GM12864 (cell line): ENCODE results near the gene CAMSAP2.

ENCODE experiments used
- DNase-seq: peaks from one replicate; pipeline ENCODE4 v3.0.0-alpha.2; 2011; ENCODE audit warnings: low read depth
- H3K4me3 ChIP-seq: 2 replicates; pipeline ENCODE4 v1.5.1; 2011; ENCODE audit warnings: mild to moderate bottlenecking, low read depth, low read length, control low read depth
- TF ChIP-seq, protein P1 (sequence below): IDR thresholded peaks from 2 replicates; pipeline ENCODE4 v1.5.1; 2011; ENCODE audit warnings: low read depth, mild to moderate bottlenecking, moderate library complexity, low read length, control low read depth, inconsistent platforms; ENCODE audit errors: missing control alignments

Gene CAMSAP2

GRCh38 chr1:200886594-200886993 lies 147.9 kb downstream of the CAMSAP2 start:
- H3K4me3 ChIP-seq = no peak overlapping the region; the same call in 1 of the 2 replicates
- TF ChIP-seq, protein P1, sequence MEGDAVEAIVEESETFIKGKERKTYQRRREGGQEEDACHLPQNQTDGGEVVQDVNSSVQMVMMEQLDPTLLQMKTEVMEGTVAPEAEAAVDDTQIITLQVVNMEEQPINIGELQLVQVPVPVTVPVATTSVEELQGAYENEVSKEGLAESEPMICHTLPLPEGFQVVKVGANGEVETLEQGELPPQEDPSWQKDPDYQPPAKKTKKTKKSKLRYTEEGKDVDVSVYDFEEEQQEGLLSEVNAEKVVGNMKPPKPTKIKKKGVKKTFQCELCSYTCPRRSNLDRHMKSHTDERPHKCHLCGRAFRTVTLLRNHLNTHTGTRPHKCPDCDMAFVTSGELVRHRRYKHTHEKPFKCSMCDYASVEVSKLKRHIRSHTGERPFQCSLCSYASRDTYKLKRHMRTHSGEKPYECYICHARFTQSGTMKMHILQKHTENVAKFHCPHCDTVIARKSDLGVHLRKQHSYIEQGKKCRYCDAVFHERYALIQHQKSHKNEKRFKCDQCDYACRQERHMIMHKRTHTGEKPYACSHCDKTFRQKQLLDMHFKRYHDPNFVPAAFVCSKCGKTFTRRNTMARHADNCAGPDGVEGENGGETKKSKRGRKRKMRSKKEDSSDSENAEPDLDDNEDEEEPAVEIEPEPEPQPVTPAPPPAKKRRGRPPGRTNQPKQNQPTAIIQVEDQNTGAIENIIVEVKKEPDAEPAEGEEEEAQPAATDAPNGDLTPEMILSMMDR = no peak
- DNase-seq = no peak

GRCh38 chr1:200887036-200887435 lies 148.3 kb downstream of the CAMSAP2 start:
- H3K4me3 ChIP-seq = peak overlapping the region; percentile 49
- DNase-seq = no peak
- TF ChIP-seq, protein P1 = no peak

DNA sequence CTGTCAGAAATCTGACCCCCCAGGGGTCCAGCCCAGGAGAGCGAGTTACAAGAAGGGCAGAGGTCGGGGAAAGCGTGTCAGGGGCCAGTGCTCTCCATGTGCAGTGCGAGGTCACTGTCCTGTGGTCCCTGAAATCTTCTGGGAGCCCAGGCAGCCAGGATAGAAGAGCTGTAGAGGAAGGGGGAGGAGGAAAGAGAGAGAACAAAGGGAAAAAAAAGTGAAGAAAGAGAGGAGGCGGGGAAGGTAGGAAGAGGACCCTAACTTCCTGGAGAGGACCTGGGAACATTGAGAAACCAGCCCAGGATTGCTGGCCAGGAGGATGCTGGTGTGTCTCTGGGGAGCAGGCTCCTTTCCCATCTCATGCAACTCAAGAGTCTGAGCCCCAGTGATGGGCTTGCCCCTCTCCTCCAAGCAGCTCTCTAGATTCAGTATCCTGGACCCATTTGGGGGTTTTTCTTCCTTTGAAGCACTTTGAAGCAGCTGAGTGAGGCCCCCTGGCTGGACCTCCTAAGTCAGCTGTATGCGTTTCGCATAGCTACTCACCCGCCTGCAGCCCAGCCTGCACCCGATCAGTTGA lies 149.2 kb downstream of the CAMSAP2 start:
- H3K4me3 ChIP-seq = peak overlapping the region; percentile 49
- TF ChIP-seq, protein P1 = no peak

DNA sequence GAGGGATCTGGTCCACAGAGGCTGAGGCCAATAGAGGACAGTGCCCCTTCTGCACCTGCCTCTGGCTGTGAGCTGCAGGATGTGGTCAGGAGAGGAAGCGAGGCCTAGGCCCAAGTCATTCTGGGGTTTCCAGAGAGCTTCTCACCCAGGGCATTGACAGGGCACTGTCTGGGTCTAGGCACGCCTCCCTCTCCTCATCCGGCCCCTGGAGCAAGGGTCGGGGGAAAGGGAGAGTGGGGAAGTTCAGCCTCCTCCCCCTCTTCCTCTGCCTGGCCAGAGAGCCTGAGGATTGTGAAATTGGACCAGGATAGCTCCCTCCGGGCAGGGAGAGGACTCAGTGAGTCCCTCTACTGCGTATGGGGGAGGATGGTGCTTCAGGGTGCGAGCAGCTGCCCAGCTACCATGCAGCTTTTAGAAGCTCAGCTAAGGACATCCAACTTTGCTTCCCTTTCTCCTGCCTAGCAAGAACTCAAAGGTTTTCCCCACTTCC lies 149.7 kb downstream of the CAMSAP2 start:
- peak overlapping the region; percentile 49 for H3K4me3 ChIP-seq
- DNase-seq = peak; percentile 81
- TF ChIP-seq, protein P1 = no peak

More for the DNA sequence above, 149.2 kb downstream of the CAMSAP2 start:
- DNase-seq = no peak

DNA sequence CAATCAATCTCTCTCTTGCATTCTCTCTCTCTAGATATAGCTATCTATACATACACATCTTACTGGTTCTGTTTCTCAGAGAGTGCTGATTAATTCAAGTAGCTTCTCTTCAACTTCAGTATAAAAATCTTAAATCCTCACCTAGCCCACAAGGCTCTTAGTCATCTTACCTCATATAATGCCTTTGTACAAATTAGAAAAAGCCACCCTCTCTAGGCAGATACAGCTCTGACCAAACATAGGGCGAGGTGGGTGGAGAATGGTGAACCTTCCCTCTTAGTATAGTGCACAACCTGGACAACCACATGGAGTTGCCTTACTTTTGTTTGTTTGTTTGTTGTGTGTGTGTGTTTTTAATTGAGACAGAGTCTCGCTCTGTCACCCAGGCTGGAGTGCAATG lies 150.9 kb downstream of the CAMSAP2 start:
- TF ChIP-seq, protein P1 = no peak
- no peak for DNase-seq
- H3K4me3 ChIP-seq = no peak overlapping the region

GRCh38 chr1:200890027-200890426 lies 151.3 kb downstream of the CAMSAP2 start:
- H3K4me3 ChIP-seq = no peak overlapping the region
- no peak for DNase-seq
- TF ChIP-seq, protein P1 = no peak
